Nephron (organoid): ENCODE measurements around the gene CSMD2.

ENCODE experiments used
- H3K27ac Mint-ChIP-seq, 3 experiments: 2 replicates each; pipeline ENCODE4 v1.8.0; 2020; ENCODE audit warnings: mixed read lengths in 3 of 3, mild to moderate bottlenecking in 2 of 3, moderate library complexity in 1 of 3
- H3K27me3 Mint-ChIP-seq: 2 replicates; pipeline ENCODE4 v1.8.0; 2021; ENCODE audit warnings: low read depth, mild to moderate bottlenecking, moderate library complexity, mixed read lengths
- H3K36me3 Mint-ChIP-seq: 2 replicates; pipeline ENCODE4 v1.8.0; 2020; ENCODE audit warnings: low read depth, mixed read lengths
- H3K4me1 Mint-ChIP-seq: 2 replicates; pipeline ENCODE4 v1.8.0; 2020; ENCODE audit warnings: mixed read lengths
- H3K4me3 Mint-ChIP-seq, 3 experiments: 2 replicates each; pipeline ENCODE4 v1.8.0; 2020; ENCODE audit warnings: mild to moderate bottlenecking in 3 of 3, mixed read lengths in 3 of 3, moderate library complexity in 2 of 3
- H3K9me3 Mint-ChIP-seq: 2 replicates; pipeline ENCODE4 v1.8.0; 2020; ENCODE audit warnings: mixed read lengths
- CTCF ChIP-seq, 3 experiments: fragments of 200-600 bp; sonication (generic); IDR thresholded peaks; one replicate each; pipeline ENCODE4 v1.5.0; 2021; ENCODE audit warnings: antibody characterized with exemption in 3 of 3; ENCODE audit not compliant: unreplicated experiment in 3 of 3

The CSMD2 gene

GRCh38 chr1:33473900-33474299 is 691.1 kb downstream of the CSMD2 start:
- H3K27ac Mint-ChIP-seq: no peak overlapping the region
- peaks cover 31% of the 10 kb centered on the region for H3K4me1 Mint-ChIP-seq
- no peaks in the 10 kb centered on the region for H3K27me3 Mint-ChIP-seq
- peak overlapping the region; percentile 76 to 89 (median 81) for H3K4me3 Mint-ChIP-seq
- TF ChIP-seq CTCF (IDR thresholded peaks at IDR 0.05; ENCODE audit: unreplicated experiment in 3 of 3): no peak
- peaks cover 14% of the 10 kb centered on the region for H3K36me3 Mint-ChIP-seq
- no peaks in the 10 kb centered on the region for H3K9me3 Mint-ChIP-seq

- peak within 1 kb of the TSS; percentile 76 to 89 (median 81) for H3K4me3 Mint-ChIP-seq
- no peaks in the 10 kb centered on the region for H3K27me3 Mint-ChIP-seq
- H3K27ac Mint-ChIP-seq: peak within 1 kb of the TSS; percentile 53 to 81 (median 79)
- TF ChIP-seq CTCF (IDR thresholded peaks at IDR 0.05; ENCODE audit: unreplicated experiment in 3 of 3): no peak
- H3K9me3 Mint-ChIP-seq: no peaks in the 10 kb centered on the region
- no peaks in the 10 kb centered on the region for H3K36me3 Mint-ChIP-seq
- peaks cover 35% of the 10 kb centered on the region for H3K4me1 Mint-ChIP-seq
These were observed 692.6 kb downstream of the CSMD2 start, which contains the start of gene ZSCAN20 for GRCh38 chr1:33472269-33472980. TSS of gene ZSCAN20 (plus strand) at chr1:33472645. CDS start at chr1:33479289, 6,644 bp downstream.

GRCh38 chr1:33471416-33471815 is 693.6 kb downstream of the CSMD2 start:
- H3K27me3 Mint-ChIP-seq: no peaks in the 10 kb centered on the region
- H3K4me1 Mint-ChIP-seq: peaks cover 38% of the 10 kb centered on the region
- H3K9me3 Mint-ChIP-seq: no peaks in the 10 kb centered on the region
- H3K27ac Mint-ChIP-seq: no peak overlapping the region
- H3K4me3 Mint-ChIP-seq: no peak overlapping the region
- TF ChIP-seq CTCF (IDR thresholded peaks at IDR 0.05; ENCODE audit: unreplicated experiment in 3 of 3): no peak
- no peaks in the 10 kb centered on the region for H3K36me3 Mint-ChIP-seq

- Mint-ChIP-seq H3K27me3 (no peaks in the 10 kb centered on the region), H3K4me1 (peaks cover 45% of the 10 kb centered on the region), H3K36me3 (no peaks in the 10 kb centered on the region), H3K4me3 (peak overlapping the region; percentile 2 to 44 (median 4)), H3K9me3 (no peaks in the 10 kb centered on the region), H3K27ac (peak overlapping the region; percentile 12 to 46 (median 28))
- peak; percentile 80 to 83 (median 83) for TF ChIP-seq CTCF (IDR thresholded peaks at IDR 0.05; ENCODE audit: unreplicated experiment in 3 of 3)
These were observed 694.5 kb downstream of the CSMD2 start for GRCh38 chr1:33470495-33471012.

GRCh38 chr1:33469691-33470090 is 695.3 kb downstream of the CSMD2 start:
- Mint-ChIP-seq H3K27ac (no peak overlapping the region), H3K27me3 (no peaks in the 10 kb centered on the region), H3K4me1 (peaks cover 45% of the 10 kb centered on the region), H3K36me3 (no peaks in the 10 kb centered on the region), H3K9me3 (no peaks in the 10 kb centered on the region), H3K4me3 (no peak overlapping the region)
- no peak for TF ChIP-seq CTCF (IDR thresholded peaks at IDR 0.05; ENCODE audit: unreplicated experiment in 3 of 3)

- Mint-ChIP-seq H3K27ac (peak overlapping the region in 2 of 3 experiments; percentile 26 to 33), H3K36me3 (no peaks in the 10 kb centered on the region), H3K27me3 (no peaks in the 10 kb centered on the region), H3K4me3 (no peak overlapping the region), H3K4me1 (peaks cover 45% of the 10 kb centered on the region), H3K9me3 (no peaks in the 10 kb centered on the region)
- TF ChIP-seq CTCF (IDR thresholded peaks at IDR 0.05; ENCODE audit: unreplicated experiment in 3 of 3): no peak
These were observed 696.1 kb downstream of the CSMD2 start for GRCh38 chr1:33468967-33469366.
